ENCODE measurements around the gene PARD3B. TPM values are rescaled to one million over a fixed set of nuclear protein-coding genes. Genes with fewer than 3 reads are reported as not detected.

PARD3B gene
- total RNA-seq, 1 experiment from 2014 or later = 6.4 TPM

- H3K27me3 Mint-ChIP-seq (ENCODE audit: low read depth) = no peaks in the 10 kb centered on the region
- H2BK12ac ChIP-seq (ENCODE audit: insufficient read length, low read depth, low read length) = no peak overlapping the region
- no CpG with 5 or more reads among the region's 5 CpGs for WGBS (ENCODE audit: extremely low coverage, insufficient read length, low lambda C conversion rate)
Measured at GRCh38 chr2:204611017-204611631, 65.8 kb downstream of the PARD3B start.

More at GRCh38 chr2:204611017-204611631, 65.8 kb downstream of the PARD3B start:
- Histone ChIP-seq H3K79me1 (ENCODE audit: insufficient read depth, low read depth, low read length, poor library complexity, severe bottlenecking) (no peaks in the 10 kb centered on the region), H2BK20ac (ENCODE audit: low read depth, low read length, poor library complexity, severe bottlenecking) (no peak overlapping the region), H3K23ac (ENCODE audit: insufficient read length, low read depth, low read length) (no peak overlapping the region), H4K20me1 (ENCODE audit: control insufficient read depth, insufficient read depth, insufficient read length) (no peaks in the 10 kb centered on the region), H4K5ac (ENCODE audit: insufficient read length, low read depth, low read length) (no peak overlapping the region), H3K18ac (ENCODE audit: insufficient read length, low read depth, low read length) (no peak overlapping the region), H4K8ac (replicated peaks; ENCODE audit: insufficient read length, low read depth, low read length) (no peak overlapping the region), H4K91ac (ENCODE audit: insufficient read length, low read depth, low read length) (no peak overlapping the region), H3K4me1 (ENCODE audit: insufficient read depth, low read length) (no peaks in the 10 kb centered on the region), H2BK5ac (ENCODE audit: insufficient read length, low read length) (no peak overlapping the region), H2AFZ (ENCODE audit: low read length) (no peak overlapping the region), H3K79me2 (ENCODE audit: insufficient read depth, low read length) (no peaks in the 10 kb centered on the region), H3K27me3 (ENCODE audit: insufficient read depth, low read length) (no peaks in the 10 kb centered on the region), H2BK15ac (ENCODE audit: low read depth, low read length) (no peak overlapping the region), H3T11ph (ENCODE audit: low read length) (no peak overlapping the region), H3K9ac (ENCODE audit: extremely low read depth, insufficient read length, low read length) (no peak overlapping the region), H3K23me2 (ENCODE audit: insufficient read length, low read depth, low read length, poor library complexity, severe bottlenecking) (no peaks in the 10 kb centered on the region), H3K4ac (ENCODE audit: low read depth, low read length) (no peak overlapping the region), H3K56ac (ENCODE audit: insufficient read length, low read depth, low read length) (no peak overlapping the region), H3K27ac (ENCODE audit: insufficient read length, low read depth, low read length) (no peak overlapping the region), H2BK120ac (ENCODE audit: low read depth, low read length, poor library complexity, severe bottlenecking) (no peak overlapping the region), H2AK5ac (ENCODE audit: insufficient read length, low read length) (no peak overlapping the region), H3K4me2 (ENCODE audit: insufficient read depth, insufficient read length, low read length) (no peak overlapping the region), H3K14ac (ENCODE audit: insufficient read depth, low read length) (no peak overlapping the region), H3K9me3 (ENCODE audit: control insufficient read depth, low read depth, low read length) (no peaks in the 10 kb centered on the region)
- H3K36me3 Mint-ChIP-seq (ENCODE audit: insufficient read depth in 1 of 3, low read depth in 3 of 3) = peaks cover 0 to 9% (median 0%) of the 10 kb centered on the region in 3 experiments; a peak in 2 of 7 replicates
- H3K9me3 Mint-ChIP-seq = peaks cover 0 to 3% of the 10 kb centered on the region in 2 experiments; a peak in 1 of 5 replicates
- TF ChIP-seq, protein P1, sequence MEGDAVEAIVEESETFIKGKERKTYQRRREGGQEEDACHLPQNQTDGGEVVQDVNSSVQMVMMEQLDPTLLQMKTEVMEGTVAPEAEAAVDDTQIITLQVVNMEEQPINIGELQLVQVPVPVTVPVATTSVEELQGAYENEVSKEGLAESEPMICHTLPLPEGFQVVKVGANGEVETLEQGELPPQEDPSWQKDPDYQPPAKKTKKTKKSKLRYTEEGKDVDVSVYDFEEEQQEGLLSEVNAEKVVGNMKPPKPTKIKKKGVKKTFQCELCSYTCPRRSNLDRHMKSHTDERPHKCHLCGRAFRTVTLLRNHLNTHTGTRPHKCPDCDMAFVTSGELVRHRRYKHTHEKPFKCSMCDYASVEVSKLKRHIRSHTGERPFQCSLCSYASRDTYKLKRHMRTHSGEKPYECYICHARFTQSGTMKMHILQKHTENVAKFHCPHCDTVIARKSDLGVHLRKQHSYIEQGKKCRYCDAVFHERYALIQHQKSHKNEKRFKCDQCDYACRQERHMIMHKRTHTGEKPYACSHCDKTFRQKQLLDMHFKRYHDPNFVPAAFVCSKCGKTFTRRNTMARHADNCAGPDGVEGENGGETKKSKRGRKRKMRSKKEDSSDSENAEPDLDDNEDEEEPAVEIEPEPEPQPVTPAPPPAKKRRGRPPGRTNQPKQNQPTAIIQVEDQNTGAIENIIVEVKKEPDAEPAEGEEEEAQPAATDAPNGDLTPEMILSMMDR (conservative IDR thresholded peaks at IDR 0.05) = no peak
- H3K27ac Mint-ChIP-seq = no peak overlapping the region
- no peak overlapping the region for H3K4me3 Mint-ChIP-seq
- DNase-seq = no peak
- no peaks in the 10 kb centered on the region for H3K4me1 Mint-ChIP-seq

Measured in H9 (cell line).